Measurements from ENCODE around the gene MZB1. TPM values are rescaled to one million over a fixed set of nuclear protein-coding genes. Genes with fewer than 3 reads are reported as not detected.

Gene MZB1
- total RNA-seq, 1 experiment from 2014 or later, result 1.1 TPM

DNA sequence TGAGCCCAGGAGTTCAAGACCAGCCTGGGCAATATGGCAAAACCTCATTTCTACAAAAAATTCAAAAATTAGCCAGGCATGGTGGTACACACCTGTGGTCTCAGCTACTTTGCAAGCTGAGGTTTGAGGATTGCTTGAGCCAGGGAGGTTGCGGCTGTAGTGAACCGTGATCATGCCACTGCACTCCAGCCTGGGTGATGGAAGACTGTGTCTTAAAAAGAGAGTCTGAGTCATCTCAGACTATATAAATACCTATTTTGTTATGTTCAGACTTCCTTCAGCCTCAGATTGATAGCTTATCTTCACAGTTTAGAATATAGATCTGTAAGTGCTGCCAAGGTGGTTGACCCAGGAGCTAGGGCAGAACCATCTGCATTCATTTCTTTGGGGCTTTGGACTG lies 49.7 kb downstream of the MZB1 start:
- H3K27me3 Mint-ChIP-seq (ENCODE audit: low read depth), result no peaks in the 10 kb centered on the region
- POLR2A ChIA-PET, result no interaction called here
- DNase-seq (ENCODE audit: low spot score) (no peak), ATAC-seq (no peak)
- H3K9me3 Mint-ChIP-seq, result peaks cover 5% of the 10 kb centered on the region
- H3K27ac Mint-ChIP-seq, result no peak overlapping the region
- TF ChIP-seq MXD4 (CRISPR knock-in tag; IDR thresholded peaks at IDR 0.05; ENCODE audit: borderline replicate concordance) (no peak), NR3C1 (CRISPR knock-in tag; conservative IDR thresholded peaks at IDR 0.05; ENCODE audit: low read depth) (no peak), ZNF219 (CRISPR knock-in tag; IDR thresholded peaks at IDR 0.05; ENCODE audit: borderline replicate concordance) (no peak), GRHL2 (CRISPR knock-in tag; IDR thresholded peaks at IDR 0.05; ENCODE audit: insufficient replicate concordance, severe bottlenecking) (no peak), GABPB1 (CRISPR knock-in tag; IDR thresholded peaks at IDR 0.05) (no peak), JAZF1 (CRISPR knock-in tag; IDR thresholded peaks at IDR 0.05) (no peak), SMAD3 (CRISPR knock-in tag; IDR thresholded peaks at IDR 0.05; ENCODE audit: borderline replicate concordance) (no peak)
- TF ChIP-seq, protein P1, sequence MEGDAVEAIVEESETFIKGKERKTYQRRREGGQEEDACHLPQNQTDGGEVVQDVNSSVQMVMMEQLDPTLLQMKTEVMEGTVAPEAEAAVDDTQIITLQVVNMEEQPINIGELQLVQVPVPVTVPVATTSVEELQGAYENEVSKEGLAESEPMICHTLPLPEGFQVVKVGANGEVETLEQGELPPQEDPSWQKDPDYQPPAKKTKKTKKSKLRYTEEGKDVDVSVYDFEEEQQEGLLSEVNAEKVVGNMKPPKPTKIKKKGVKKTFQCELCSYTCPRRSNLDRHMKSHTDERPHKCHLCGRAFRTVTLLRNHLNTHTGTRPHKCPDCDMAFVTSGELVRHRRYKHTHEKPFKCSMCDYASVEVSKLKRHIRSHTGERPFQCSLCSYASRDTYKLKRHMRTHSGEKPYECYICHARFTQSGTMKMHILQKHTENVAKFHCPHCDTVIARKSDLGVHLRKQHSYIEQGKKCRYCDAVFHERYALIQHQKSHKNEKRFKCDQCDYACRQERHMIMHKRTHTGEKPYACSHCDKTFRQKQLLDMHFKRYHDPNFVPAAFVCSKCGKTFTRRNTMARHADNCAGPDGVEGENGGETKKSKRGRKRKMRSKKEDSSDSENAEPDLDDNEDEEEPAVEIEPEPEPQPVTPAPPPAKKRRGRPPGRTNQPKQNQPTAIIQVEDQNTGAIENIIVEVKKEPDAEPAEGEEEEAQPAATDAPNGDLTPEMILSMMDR (IDR thresholded peaks at IDR 0.05), result no peak
- TF ChIP-seq, protein P2, sequence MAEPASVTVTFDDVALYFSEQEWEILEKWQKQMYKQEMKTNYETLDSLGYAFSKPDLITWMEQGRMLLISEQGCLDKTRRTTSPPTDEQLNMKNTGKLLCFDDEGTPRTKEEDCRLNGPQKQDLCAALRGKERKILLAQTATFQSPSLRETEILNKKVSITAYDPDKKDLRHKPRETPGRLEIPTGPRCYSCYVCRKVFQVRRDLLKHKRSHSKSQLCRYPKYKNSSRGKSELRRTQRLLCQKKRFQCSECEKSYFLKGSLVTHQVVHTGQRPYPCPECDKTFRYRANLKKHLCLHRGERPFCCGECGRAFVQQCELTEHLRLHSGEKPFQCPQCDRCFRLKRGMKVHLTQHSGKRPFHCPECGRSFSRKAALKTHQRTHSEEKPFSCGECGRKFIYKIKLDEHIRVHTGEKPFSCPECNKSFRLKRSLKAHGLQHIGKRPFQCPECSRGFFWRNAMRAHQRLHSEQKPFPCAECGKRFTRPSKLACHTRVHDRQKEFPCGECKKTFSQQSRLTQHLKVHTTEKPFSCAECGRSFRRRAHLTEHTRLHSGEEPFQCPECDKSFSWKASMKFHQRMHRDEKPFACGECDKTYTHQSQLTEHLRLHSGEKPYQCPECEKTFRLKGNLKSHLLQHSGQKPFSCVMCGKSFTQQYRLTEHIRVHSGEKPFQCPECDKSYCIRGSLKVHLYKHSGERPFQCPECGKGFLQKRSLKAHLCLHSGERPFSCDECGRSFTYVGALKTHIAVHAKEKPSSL (CRISPR knock-in tag; conservative IDR thresholded peaks at IDR 0.05), result no peak
- TF ChIP-seq, protein P3, sequence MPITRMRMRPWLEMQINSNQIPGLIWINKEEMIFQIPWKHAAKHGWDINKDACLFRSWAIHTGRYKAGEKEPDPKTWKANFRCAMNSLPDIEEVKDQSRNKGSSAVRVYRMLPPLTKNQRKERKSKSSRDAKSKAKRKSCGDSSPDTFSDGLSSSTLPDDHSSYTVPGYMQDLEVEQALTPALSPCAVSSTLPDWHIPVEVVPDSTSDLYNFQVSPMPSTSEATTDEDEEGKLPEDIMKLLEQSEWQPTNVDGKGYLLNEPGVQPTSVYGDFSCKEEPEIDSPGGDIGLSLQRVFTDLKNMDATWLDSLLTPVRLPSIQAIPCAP (CRISPR knock-in tag; IDR thresholded peaks at IDR 0.05), result no peak
- TF ChIP-seq, protein P4, sequence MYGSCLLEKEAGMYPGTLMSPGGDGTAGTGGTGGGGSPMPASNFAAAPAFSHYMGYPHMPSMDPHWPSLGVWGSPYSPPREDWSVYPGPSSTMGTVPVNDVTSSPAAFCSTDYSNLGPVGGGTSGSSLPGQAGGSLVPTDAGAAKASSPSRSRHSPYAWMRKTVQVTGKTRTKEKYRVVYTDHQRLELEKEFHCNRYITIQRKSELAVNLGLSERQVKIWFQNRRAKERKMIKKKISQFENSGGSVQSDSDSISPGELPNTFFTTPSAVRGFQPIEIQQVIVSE (CRISPR knock-in tag; IDR thresholded peaks at IDR 0.05; ENCODE audit: borderline replicate concordance), result no peak
- peaks cover 20% of the 10 kb centered on the region for H3K36me3 Mint-ChIP-seq
- no peak overlapping the region for H3K4me3 Mint-ChIP-seq
- peaks cover 36% of the 10 kb centered on the region for H3K4me1 Mint-ChIP-seq
- CTCF ChIA-PET, result no interaction called here

Other genes with a start within 250 kb of the MZB1 start
- 10.7 to 14.0 TPM (median 10.7 TPM) in 3 replicates for gene SIL1, start 191.5 kb downstream of the MZB1 start, total RNA-seq (2021)
- gene MATR3, start 96.2 kb downstream of the MZB1 start, total RNA-seq (2021), result 228 to 290 TPM (median 233 TPM) in 3 replicates
- gene PAIP2, start 48.1 kb downstream of the MZB1 start, total RNA-seq (2021), result 122 to 126 TPM (median 126 TPM) in 3 replicates
- not detected in 3 replicates for gene SLC23A1, start 6.6 kb downstream of the MZB1 start, total RNA-seq (2021)
- gene PROB1, start 5.2 kb upstream of the MZB1 start, total RNA-seq (2021), result 2.5 to 3.3 TPM (median 3.2 TPM) in 3 replicates
- gene SPATA24, start 14.2 kb upstream of the MZB1 start, total RNA-seq (2021), result 12.9 to 13.9 TPM (median 13.2 TPM) in 3 replicates
- 23.7 to 29.1 TPM (median 28.9 TPM) in 3 replicates for gene DNAJC18, start 49.6 kb upstream of the MZB1 start, total RNA-seq (2021)
- 1.8 to 2.7 TPM (median 2.3 TPM) in 3 replicates for gene ECSCR, start 72.8 kb upstream of the MZB1 start, total RNA-seq (2021)
- not detected in 3 replicates for gene SMIM33, start 81.1 kb upstream of the MZB1 start, total RNA-seq (2021)
- gene STING1, start 92.8 kb upstream of the MZB1 start, total RNA-seq (2021), result 0.37 to 1.6 TPM (median 0.64 TPM) in 3 replicates
- 183 to 204 TPM (median 184 TPM) in 3 replicates for gene UBE2D2, start 171.4 kb upstream of the MZB1 start, total RNA-seq (2021)

Measured in WTC11 (cell line).